Keratinocyte (primary cell): ENCODE data around the gene VPS13C. TPM values are rescaled to one million over a fixed set of nuclear protein-coding genes. Genes with fewer than 3 reads are reported as not detected.

Source experiments
- DNase-seq: peaks from one replicate; pipeline ENCODE4 v3.0.0-alpha.2; 2011; ENCODE audit warnings: low read depth, missing footprints, low spot score
- FAIRE-seq: peaks from 2 replicates; lab custom pipeline; 2011; peaks lifted over from hg19 to GRCh38; lab: Jason Lieb, UNC
- H2AFZ ChIP-seq: 2 replicates; pipeline ENCODE4 v1.6.0; 2012; ENCODE audit warnings: low read length, control low read depth, inconsistent platforms; ENCODE audit not compliant: control insufficient read depth
- H3K27ac ChIP-seq: 2 replicates; pipeline ENCODE4 v1.5.1; 2011; ENCODE audit warnings: low read length; ENCODE audit not compliant: control insufficient read depth, insufficient read depth
- H3K27me3 ChIP-seq: 3 replicates; pipeline ENCODE4 v1.6.0; 2011; ENCODE audit warnings: low read length; ENCODE audit not compliant: control insufficient read depth, insufficient read depth; ENCODE audit errors: extremely low read depth
- H3K36me3 ChIP-seq, 2 experiments: 2 replicates in 1 of 2; 3 replicates in 1 of 2; pipeline ENCODE4 v1.5.1; 2011; ENCODE audit warnings: low read length in 2 of 2, mild to moderate bottlenecking in 1 of 2; ENCODE audit not compliant: control insufficient read depth in 2 of 2, insufficient read depth in 2 of 2; ENCODE audit errors: extremely low read depth in 1 of 2
- H3K4me1 ChIP-seq: 3 replicates; pipeline ENCODE4 v1.5.1; 2011; ENCODE audit warnings: low read length; ENCODE audit not compliant: control insufficient read depth, insufficient read depth; ENCODE audit errors: extremely low read depth
- H3K4me2 ChIP-seq: 3 replicates; pipeline ENCODE4 v1.6.0; 2011; ENCODE audit warnings: low read depth, low read length; ENCODE audit not compliant: control insufficient read depth, insufficient read depth; ENCODE audit errors: extremely low read depth
- H3K4me3 ChIP-seq, 3 experiments: fragments of 200-600 bp in 1 of 3; sonication (generic) in 1 of 3; 2 replicates in 2 of 3; 3 replicates in 1 of 3; pipeline ENCODE4 v1.5.1; 2011 to 2016; ENCODE audit warnings: low read length in 3 of 3, mild to moderate bottlenecking in 3 of 3, control low read depth in 2 of 3, inconsistent platforms in 1 of 3, low read depth in 1 of 3, mixed read lengths in 1 of 3, mixed run types in 1 of 3, moderate library complexity in 1 of 3; ENCODE audit not compliant: control insufficient read depth in 2 of 3, insufficient read depth in 2 of 3; ENCODE audit errors: extremely low read depth in 1 of 3
- H3K79me2 ChIP-seq: 2 replicates; pipeline ENCODE4 v1.6.0; 2012; ENCODE audit warnings: low read length; ENCODE audit not compliant: control insufficient read depth, insufficient read depth
- H3K9ac ChIP-seq: 3 replicates; pipeline ENCODE4 v1.6.0; 2011; ENCODE audit warnings: low read length; ENCODE audit not compliant: control insufficient read depth, insufficient read depth; ENCODE audit errors: extremely low read depth
- H3K9me1 ChIP-seq: 3 replicates; pipeline ENCODE4 v1.6.0; 2011; ENCODE audit warnings: low read length; ENCODE audit not compliant: control insufficient read depth, insufficient read depth; ENCODE audit errors: extremely low read depth
- H3K9me3 ChIP-seq: 2 replicates; pipeline ENCODE4 v1.5.1; 2012; ENCODE audit warnings: low read depth, low read length; ENCODE audit not compliant: control insufficient read depth
- H4K20me1 ChIP-seq: 3 replicates; pipeline ENCODE4 v1.6.0; 2011; ENCODE audit warnings: low read length; ENCODE audit not compliant: control insufficient read depth, insufficient read depth; ENCODE audit errors: extremely low read depth
- CTCF ChIP-seq, 3 experiments: IDR thresholded peaks in 1 of 3; conservative IDR thresholded peaks in 1 of 3; optimal IDR thresholded peaks in 1 of 3; 2 replicates in 2 of 3; 3 replicates in 1 of 3; pipeline versions ENCODE3 to v1.5.1; 2011; ENCODE audit warnings: low read length in 3 of 3, mild to moderate bottlenecking in 3 of 3, moderate library complexity in 2 of 3, control low read depth in 1 of 3, inconsistent platforms in 1 of 3; ENCODE audit not compliant: insufficient read depth in 2 of 3; ENCODE audit errors: extremely low read depth in 1 of 3
- EZH2 ChIP-seq: IDR thresholded peaks from one replicate; pipeline ENCODE4 v1.6.1; 2012; ENCODE audit warnings: inconsistent platforms, mild to moderate bottlenecking, low read length, moderate library complexity
- dilution Hi-C: fragments of 300-500 bp; cut with MboI; formaldehyde crosslinking; loops from one replicate; pipeline ENCODE4 v1.7.0; 2020; ENCODE audit warnings: low sequenced_read_pairs; ENCODE audit not compliant: extremely low pct_ligation_motif_present
- polyA plus RNA-seq, 5 experiments: library from polyadenylated mRNA; depleted of rRNA in 3 of 5; stranded (reverse) in 3 of 5; stranded (forward) in 1 of 5; unstranded in 1 of 5; fragments of >200 nt; gene quantifications; 1 replicate in 1 of 5; 2 replicates in 3 of 5; 3 replicates in 1 of 5; pipeline versions ENCODE4 v1.2.1 to v1.2.3, GENCODE V29; 2011 to 2012; ENCODE audit warnings: missing spikeins in 2 of 5, low read depth in 1 of 5, low replicate concordance in 1 of 5

The VPS13C gene
- polyA plus RNA-seq, 1 donor (not counting 4 experiments of a cell fraction or from before 2014, with no cell fraction given) = 13.5 TPM

- Histone ChIP-seq H3K27me3 (no peaks in the 10 kb centered on the region), H3K9me1 (no peaks in the 10 kb centered on the region), H3K79me2 (no peaks in the 10 kb centered on the region), H3K4me3 (no peak overlapping the region), H3K27ac (no peak overlapping the region), H4K20me1 (no peaks in the 10 kb centered on the region), H3K9me3 (no peaks in the 10 kb centered on the region), H3K36me3 (no peaks in the 10 kb centered on the region), H3K4me1 (no peaks in the 10 kb centered on the region), H2AFZ (no peak overlapping the region), H3K4me2 (no peak overlapping the region), H3K9ac (no peak overlapping the region)
- FAIRE-seq (no peak), DNase-seq (no peak)
- TF ChIP-seq CTCF (optimal IDR thresholded peaks at IDR 0.05 in 1 of 3, IDR thresholded peaks at IDR 0.05 in 1 of 3, conservative IDR thresholded peaks at IDR 0.05 in 1 of 3; ENCODE audit: extremely low read depth in 1 of 3, insufficient read depth in 2 of 3, low read length in 3 of 3) (no peak), EZH2 (no peak)
- dilution Hi-C loops = no loop called here
Observed at GRCh38 chr15:61853195-61853594, 207.1 kb downstream of the VPS13C start.

GRCh38 chr15:61851955-61852354 lies 208.3 kb downstream of the VPS13C start:
- no peaks in the 10 kb centered on the region for H4K20me1 ChIP-seq
- no peaks in the 10 kb centered on the region for H3K36me3 ChIP-seq
- H2AFZ ChIP-seq = no peak overlapping the region
- H3K4me1 ChIP-seq = no peaks in the 10 kb centered on the region
- no peak for DNase-seq
- TF ChIP-seq EZH2 (no peak), CTCF (optimal IDR thresholded peaks at IDR 0.05 in 1 of 3, IDR thresholded peaks at IDR 0.05 in 1 of 3, conservative IDR thresholded peaks at IDR 0.05 in 1 of 3; ENCODE audit: extremely low read depth in 1 of 3, insufficient read depth in 2 of 3, low read length in 3 of 3) (no peak)
- H3K27me3 ChIP-seq = no peaks in the 10 kb centered on the region
- H3K9ac ChIP-seq = no peak overlapping the region
- no peak overlapping the region for H3K27ac ChIP-seq
- no peaks in the 10 kb centered on the region for H3K9me1 ChIP-seq
- no peak overlapping the region for H3K4me3 ChIP-seq
- FAIRE-seq = no peak
- dilution Hi-C loops = no loop called here
- H3K4me2 ChIP-seq = no peak overlapping the region
- no peaks in the 10 kb centered on the region for H3K79me2 ChIP-seq
- no peaks in the 10 kb centered on the region for H3K9me3 ChIP-seq
